Adrenal gland (tissue), 12 donors: ENCODE results near the gene ABCA4. TPM values are rescaled to one million over a fixed set of nuclear protein-coding genes. Genes with fewer than 3 reads are reported as not detected.

Experiments
- DNase-seq, 7 donors: peaks; one replicate each; pipeline ENCODE4 v3.0.0-alpha.2; 2019 to 2020
- H3K27ac ChIP-seq, 5 donors: fragments of 200-600 bp; sonication (generic) in 4 of 5; 1 replicate in 3 of 5; 2 replicates in 2 of 5; pipeline versions ENCODE4 v1.5.1 to v1.8.0; 2016 to 2020; ENCODE audit warnings: mild to moderate bottlenecking in 1 of 5
- H3K27me3 ChIP-seq: fragments of 200-600 bp; 2 replicates; pipeline ENCODE4 v1.8.0; 2021
- H3K36me3 ChIP-seq, 2 donors: fragments of 200-600 bp; replicated peaks in 1 of 2; 1 replicate in 1 of 2; 2 replicates in 1 of 2; pipeline versions ENCODE4 v1.5.1 to v1.8.0; 2018 to 2022
- H3K4me1 ChIP-seq, 2 donors: fragments of 200-600 bp; replicated peaks in 1 of 2; 1 replicate in 1 of 2; 2 replicates in 1 of 2; pipeline versions ENCODE4 v1.5.1 to v1.8.0; 2018 to 2021
- H3K4me3 ChIP-seq, 4 donors: fragments of 200-600 bp; sonication (generic) in 3 of 4; one replicate each; pipeline ENCODE4 v1.5.1; 2016 to 2018
- H3K9me3 ChIP-seq, 3 donors: fragments of 200-600 bp; sonication (generic) in 1 of 3; replicated peaks in 1 of 3; 1 replicate in 2 of 3; 2 replicates in 1 of 3; pipeline versions ENCODE4 v1.5.1 to v1.8.0; 2016 to 2021
- CTCF ChIP-seq, 6 experiments: fragments of 450-650 bp in 4 of 6; fragments of 200-600 bp in 2 of 6; sonication (generic) in 1 of 6; IDR thresholded peaks; 1 replicate in 5 of 6; 2 replicates in 1 of 6; pipeline versions ENCODE4 v1.5.1 to v1.8.0; 2016 to 2021; ENCODE audit warnings: antibody characterized with exemption in 6 of 6, mild to moderate bottlenecking in 2 of 6, moderate library complexity in 1 of 6
- POLR2A ChIP-seq, 2 donors: fragments of 450-650 bp; IDR thresholded peaks; one replicate each; pipeline ENCODE4 v1.6.1; 2017; ENCODE audit warnings: antibody characterized with exemption in 2 of 2, mild to moderate bottlenecking in 2 of 2, moderate library complexity in 1 of 2
- WGBS, 4 donors: extraction: QIAGEN DNeasy Blood & Tissue Kit in 2 of 4; methylation state at CpG; one replicate each; pipeline versions ENCODE4 v1.1.5 to v1.1.7; 2013 to 2017; 5-methylcytosine and 5-hydroxymethylcytosine counted together
- intact Hi-C, 2 donors: fragments of 100-400 bp; cut with DNase I; formaldehyde crosslinking; loops; one replicate each; pipeline versions ENCODE4 v1.14.1 to v1.15.0; 2022 to 2023
- polyA plus RNA-seq, 3 donors: library from polyadenylated mRNA; stranded (reverse); fragments of 200-250 nt in 2 of 3; fragments of 350-450 nt in 1 of 3; fragmentation: Illumina TruSeq in 1 of 3; extraction: RNeasy Lipid Tissue Mini Kit (QIAGEN cat#74804) in 1 of 3; gene quantifications; one replicate each; pipeline ENCODE4 v1.2.3, GENCODE V29; 2013 to 2014
- total RNA-seq, 9 donors: library from RNA; depleted of rRNA in 4 of 9; stranded (reverse); fragments of >200 nt in 4 of 9; fragments of 120-200 nt in 1 of 9; fragmentation: NEBNext Ultra II Directional in 1 of 9; extraction: Animal tissue kit (Norgen Biotek cat#: 25700) in 1 of 9; gene quantifications; one replicate each; pipeline versions ENCODE4 v1.1.0 to v1.2.4, GENCODE V29; 2013 to 2023
- donor health status: healthy with polysubstance abuse.
- donor health status: Bipolar disorder and iron deficiency.
- donor health status: DM: yes; HTN: yes; CAD: no.
- donor health status: DM: no; HTN: no; CAD: no.
- donor health status: DM: no; HTN: no; CAD: no.
- donor health status: DM: yes; HTN: yes; CAD: no.

The ABCA4 gene
- total and polyA plus RNA-seq, 12 donors: 0.04 to 1.9 (median 0.14) TPM; not detected in 1

- no peak overlapping the region for H3K4me3 ChIP-seq
- WGBS, 4 donors: 64 to 81% methylated on average over 2 of the region's 2 CpGs; no CpG with 5 or more reads in 2 of the 4 donors
- H3K27ac ChIP-seq: no peak overlapping the region
- intact Hi-C loops: no loop called here
- no peaks in the 10 kb centered on the region for H3K4me1 ChIP-seq
- no peaks in the 10 kb centered on the region for H3K36me3 ChIP-seq
- DNase-seq: no peak
- no peak for TF ChIP-seq CTCF (IDR thresholded peaks at IDR 0.05)
- TF ChIP-seq POLR2A (IDR thresholded peaks at IDR 0.05): no peak
- peaks cover 4% of the 10 kb centered on the region for H3K27me3 ChIP-seq
- no peaks in the 10 kb centered on the region for H3K9me3 ChIP-seq
These were observed 114.3 kb downstream of the ABCA4 start for GRCh38 chr1:94006604-94007003.

- H3K4me3 ChIP-seq: no peak overlapping the region
- peaks cover 4% of the 10 kb centered on the region for H3K27me3 ChIP-seq
- no peaks in the 10 kb centered on the region for H3K9me3 ChIP-seq
- H3K36me3 ChIP-seq: no peaks in the 10 kb centered on the region
- 61 to 70% (median 64%) methylated on average over 2 of the region's 2 CpGs for WGBS, 4 donors
- TF ChIP-seq POLR2A (IDR thresholded peaks at IDR 0.05): no peak
- no peaks in the 10 kb centered on the region for H3K4me1 ChIP-seq
- H3K27ac ChIP-seq: no peak overlapping the region
- no peak for DNase-seq
- intact Hi-C loops: no loop called here
These were observed 116.0 kb downstream of the ABCA4 start for GRCh38 chr1:94004924-94005323.

- WGBS, 4 donors: 84 to 88% (median 86%) methylated on average over 11 to 14 of the region's 14 CpGs
- Histone ChIP-seq H3K9me3 (no peaks in the 10 kb centered on the region), H3K4me1 (no peaks in the 10 kb centered on the region), H3K27ac (no peak overlapping the region), H3K4me3 (no peak overlapping the region), H3K36me3 (no peaks in the 10 kb centered on the region), H3K27me3 (peaks cover 4% of the 10 kb centered on the region)
- TF ChIP-seq POLR2A (IDR thresholded peaks at IDR 0.05) (no peak), CTCF (IDR thresholded peaks at IDR 0.05) (no peak)
- intact Hi-C loops: no loop called here
- DNase-seq: no peak
These were observed 118.7 kb downstream of the ABCA4 start for GRCh38 chr1:94002046-94002787.

- 86 to 94% (median 92%) methylated on average over 13 to 20 of the region's 20 CpGs for WGBS, 4 donors
- Histone ChIP-seq H3K36me3 (no peaks in the 10 kb centered on the region), H3K27me3 (peaks cover 4% of the 10 kb centered on the region), H3K4me3 (no peak overlapping the region), H3K9me3 (no peaks in the 10 kb centered on the region), H3K4me1 (no peaks in the 10 kb centered on the region), H3K27ac (no peak overlapping the region)
- TF ChIP-seq CTCF (IDR thresholded peaks at IDR 0.05): no peak
- no peak for TF ChIP-seq POLR2A (IDR thresholded peaks at IDR 0.05)
- no peak for DNase-seq
- intact Hi-C loops: no loop called here
These were observed 119.4 kb downstream of the ABCA4 start for GRCh38 chr1:94001397-94002045.
